ENCODE measurements around the gene AIFM2.
"Not testable (repeated sequence)": the region's sequence is repeated elsewhere in the genome, so short reads cannot be mapped to it uniquely, and the experiment has no call there.

Gene AIFM2

GRCh38 chr10:70121281-70121949, 11.2 kb downstream of the AIFM2 start:
- DNase-seq: no peak

DNA sequence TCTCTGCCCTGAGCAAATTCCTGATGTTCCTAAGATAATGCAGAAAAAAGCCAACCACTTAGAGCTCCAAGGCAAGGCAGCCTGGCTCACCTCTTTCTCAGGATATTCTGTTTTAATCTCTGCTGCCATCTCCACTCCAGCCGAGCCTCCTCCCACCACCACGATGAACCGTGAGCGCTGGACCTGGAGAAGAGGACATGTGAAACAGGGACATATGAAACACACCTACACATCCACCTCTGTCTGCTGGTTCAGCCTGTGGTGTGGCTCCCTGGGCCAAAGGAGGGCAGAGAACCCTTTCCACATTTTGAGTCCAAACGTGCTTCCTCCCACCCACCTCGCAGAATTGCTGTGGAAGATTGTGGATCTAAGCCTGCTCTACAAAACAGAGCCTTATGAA, 12.2 kb downstream of the AIFM2 start:
- no peak for DNase-seq

GRCh38 chr10:70119623-70120022, 13.0 kb downstream of the AIFM2 start:
- no peak for DNase-seq

GRCh38 chr10:70119197-70119596, 13.4 kb downstream of the AIFM2 start:
- no peak for DNase-seq

DNA sequence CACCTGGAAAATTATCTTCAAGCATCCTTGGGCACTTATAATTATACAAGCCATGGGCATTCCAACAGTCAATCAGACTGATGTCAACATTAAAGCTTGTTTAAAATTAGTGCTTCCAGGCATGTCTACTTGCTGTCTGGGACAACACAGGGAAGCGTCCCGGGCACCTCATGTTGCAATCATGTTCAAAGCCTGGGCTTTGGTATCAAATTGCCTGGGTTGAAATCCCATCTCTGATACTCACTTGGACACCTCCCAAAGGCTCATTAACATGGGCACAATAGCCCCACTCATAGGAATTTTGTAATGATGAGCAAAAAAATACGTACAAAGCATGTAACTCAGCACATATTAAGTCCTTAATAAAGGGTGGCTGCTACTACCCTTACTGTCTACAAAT, 14.4 kb downstream of the AIFM2 start:
- no peak for DNase-seq

- no peak for DNase-seq
Measured at GRCh38 chr10:70117646-70118045, 15.0 kb downstream of the AIFM2 start.

DNA sequence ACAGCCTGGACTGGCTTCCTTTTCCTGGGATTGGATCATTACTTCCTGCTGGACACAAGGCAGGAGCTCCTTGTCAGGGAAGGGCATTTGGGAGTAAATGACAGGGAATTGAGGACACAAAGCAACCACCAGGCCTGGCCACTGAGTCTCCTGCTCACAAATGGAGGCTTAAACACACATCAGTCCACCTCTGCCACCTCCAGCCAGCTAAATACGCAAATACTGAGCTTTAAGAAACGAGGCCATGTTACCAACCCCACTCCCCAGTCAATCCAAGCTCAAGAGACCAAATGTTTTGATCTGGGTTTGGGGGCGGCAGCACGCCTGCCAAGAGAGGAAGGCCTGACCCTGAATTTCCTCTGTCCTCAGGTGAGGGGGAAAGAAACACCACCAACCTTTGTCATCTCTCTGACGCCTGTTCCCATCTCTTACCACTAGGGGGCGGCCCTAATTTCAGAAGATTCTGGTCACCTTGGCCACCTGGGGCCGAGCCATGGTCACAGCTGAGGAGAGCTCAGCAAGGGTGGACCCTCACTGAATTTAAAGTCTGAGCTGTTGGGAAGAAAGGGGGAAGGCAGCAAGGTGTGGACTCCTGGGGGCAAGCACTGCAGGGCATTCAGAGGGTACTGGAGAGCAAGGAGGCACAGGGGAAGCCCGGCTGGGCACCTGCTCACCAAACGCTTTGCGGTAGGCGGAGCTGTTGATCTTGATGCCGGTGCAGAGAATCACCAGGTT, 16.5 kb downstream of the AIFM2 start:
- DNase-seq: peak; percentile 56

DNA sequence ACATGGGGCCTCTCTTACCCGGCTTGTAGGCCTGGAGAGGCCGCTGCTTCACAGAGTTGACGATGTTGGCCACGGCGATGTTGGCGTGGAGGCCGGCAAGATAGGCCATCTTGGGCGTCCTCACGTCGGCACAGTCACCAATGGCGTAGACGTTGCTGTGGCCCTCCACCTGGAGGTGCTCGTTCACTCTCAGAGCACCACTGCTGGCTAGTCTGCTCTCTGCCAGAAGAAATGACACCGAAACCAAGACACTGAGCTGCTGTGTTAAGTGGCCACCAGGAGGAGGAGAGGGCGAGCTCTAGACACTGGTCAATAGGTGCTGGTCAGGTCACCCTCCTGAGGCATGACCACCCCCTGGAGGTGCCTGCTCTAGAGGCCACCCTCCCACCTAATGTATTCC, 17.7 kb downstream of the AIFM2 start:
- no peak for DNase-seq

DNA sequence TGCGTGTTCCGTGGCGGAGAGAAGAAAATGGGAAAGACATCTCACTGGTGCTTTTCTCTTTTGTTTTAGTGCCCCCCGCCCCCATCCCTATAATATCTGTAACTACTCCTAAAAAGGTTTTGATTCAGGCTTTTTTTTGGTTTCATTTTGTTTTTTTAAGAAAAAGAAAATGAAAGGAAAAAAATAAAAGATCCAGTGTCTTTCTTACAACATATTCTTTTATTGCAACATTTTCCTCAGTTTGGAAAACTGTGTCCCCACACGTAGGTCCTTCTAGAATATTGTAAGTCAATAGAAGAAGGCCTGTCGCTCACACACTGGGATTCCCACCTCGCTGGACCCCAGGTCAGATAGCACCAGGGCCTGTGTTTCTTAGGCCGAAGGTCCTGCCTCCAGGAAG, 20.6 kb downstream of the AIFM2 start:
- peak; percentile 72 for DNase-seq

GRCh38 chr10:70111496-70111895, 21.1 kb downstream of the AIFM2 start:
- DNase-seq: no peak

GRCh38 chr10:70109064-70109729, 23.4 kb downstream of the AIFM2 start:
- no peak for DNase-seq

GRCh38 chr10:70106958-70107791, 25.4 kb downstream of the AIFM2 start:
- no peak for DNase-seq

DNA sequence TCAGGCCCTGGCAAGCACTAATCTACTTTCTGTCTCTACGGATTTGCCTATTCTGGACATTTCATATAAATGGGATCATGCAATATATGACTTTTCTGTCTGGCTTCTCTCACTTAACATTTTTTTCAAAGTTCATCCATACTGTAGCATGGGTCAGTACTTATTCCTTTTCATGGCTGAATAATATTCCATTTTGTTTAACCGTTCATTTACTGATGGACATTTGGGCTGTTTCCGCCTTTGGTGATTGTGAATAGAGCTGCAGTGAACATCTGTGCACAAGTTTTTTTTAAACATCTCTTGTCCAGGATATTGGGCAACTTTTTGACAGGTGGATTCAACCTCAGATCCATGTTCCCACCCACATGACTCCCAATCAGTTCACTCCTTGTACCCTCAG, 31.0 kb downstream of the AIFM2 start:
- DNase-seq: no peak

DNA sequence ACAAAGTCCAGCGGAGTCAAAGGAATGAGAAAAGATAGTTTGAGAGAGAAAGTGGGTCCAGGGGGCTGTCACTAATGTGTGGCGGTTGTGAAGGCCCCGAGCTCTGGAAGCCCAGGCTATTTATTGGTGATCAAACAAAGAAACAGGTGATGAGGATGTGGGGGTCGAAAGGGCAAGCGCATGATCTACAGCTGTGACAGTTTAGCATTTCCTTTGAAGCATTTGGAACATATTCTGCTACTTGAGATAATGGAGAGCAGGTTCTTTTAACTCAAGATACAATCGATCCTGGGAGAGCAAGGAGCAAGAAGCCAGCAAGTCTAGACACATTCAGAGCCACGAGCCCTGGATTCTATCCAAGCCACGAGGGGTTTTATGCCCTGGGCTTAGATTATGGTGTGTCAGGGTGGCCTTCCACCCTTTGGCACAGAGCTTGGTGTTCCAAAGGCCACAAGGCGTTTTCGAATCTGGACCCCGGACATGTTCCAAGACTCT, 31.5 kb downstream of the AIFM2 start:
- not testable (repeated sequence) for DNase-seq

DNA sequence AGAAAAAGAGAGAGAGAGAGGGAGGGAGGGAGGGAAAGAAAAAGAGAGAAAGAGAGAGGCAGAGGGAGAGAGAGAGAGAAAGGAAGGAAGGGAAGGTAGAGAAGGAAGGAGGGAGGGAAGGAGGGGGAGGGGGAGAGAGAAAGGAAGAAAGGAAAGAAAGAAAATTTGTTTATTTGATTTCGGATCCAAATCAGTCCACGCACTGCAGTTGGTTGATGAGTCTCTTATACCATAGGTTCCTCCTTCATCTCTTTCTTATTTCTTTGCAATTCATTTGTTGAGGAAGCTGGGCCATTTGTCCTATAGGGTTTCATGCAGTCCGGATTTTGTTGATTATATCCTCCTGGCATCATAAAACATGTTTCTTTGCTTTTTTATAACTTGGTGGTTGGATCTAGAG, 34.4 kb downstream of the AIFM2 start:
- DNase-seq: no peak

- no peak for DNase-seq
Measured at GRCh38 chr10:70097459-70097858, 35.2 kb downstream of the AIFM2 start.

DNA sequence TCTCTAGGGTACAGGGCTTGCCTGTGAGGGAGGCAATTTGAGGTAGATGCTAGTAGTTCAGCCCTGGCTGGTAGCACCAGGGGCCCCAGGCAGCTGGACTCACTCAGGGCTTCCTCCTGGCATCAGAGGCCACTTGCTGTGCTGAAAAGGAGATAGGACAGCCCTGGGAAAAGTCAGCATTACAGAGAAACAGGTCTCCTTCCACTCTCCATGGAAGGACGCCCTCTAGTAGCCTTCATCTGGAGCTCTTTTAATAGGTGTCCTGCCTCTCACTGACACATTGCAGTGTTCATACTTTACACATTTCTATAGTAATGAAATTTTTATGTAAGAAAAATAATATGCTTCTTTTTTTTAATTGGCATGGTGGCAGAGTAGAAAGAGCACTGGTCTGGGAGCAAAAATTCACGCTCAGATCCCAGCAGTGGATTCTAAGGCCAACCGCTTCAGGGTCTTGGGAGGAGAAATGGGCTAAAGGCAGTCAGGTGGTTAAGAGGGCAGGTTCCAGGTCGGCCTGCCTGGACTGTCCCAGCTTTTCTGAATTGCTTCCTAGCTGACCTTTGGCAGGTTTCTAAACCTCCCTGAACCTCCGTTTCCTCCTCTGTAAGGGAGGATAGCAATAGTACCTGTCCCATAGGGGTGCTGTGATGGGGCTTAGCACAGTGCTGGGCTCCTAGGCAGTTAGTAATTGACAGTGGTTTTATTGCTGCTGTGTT, 35.8 kb downstream of the AIFM2 start:
- no peak for DNase-seq

DNA sequence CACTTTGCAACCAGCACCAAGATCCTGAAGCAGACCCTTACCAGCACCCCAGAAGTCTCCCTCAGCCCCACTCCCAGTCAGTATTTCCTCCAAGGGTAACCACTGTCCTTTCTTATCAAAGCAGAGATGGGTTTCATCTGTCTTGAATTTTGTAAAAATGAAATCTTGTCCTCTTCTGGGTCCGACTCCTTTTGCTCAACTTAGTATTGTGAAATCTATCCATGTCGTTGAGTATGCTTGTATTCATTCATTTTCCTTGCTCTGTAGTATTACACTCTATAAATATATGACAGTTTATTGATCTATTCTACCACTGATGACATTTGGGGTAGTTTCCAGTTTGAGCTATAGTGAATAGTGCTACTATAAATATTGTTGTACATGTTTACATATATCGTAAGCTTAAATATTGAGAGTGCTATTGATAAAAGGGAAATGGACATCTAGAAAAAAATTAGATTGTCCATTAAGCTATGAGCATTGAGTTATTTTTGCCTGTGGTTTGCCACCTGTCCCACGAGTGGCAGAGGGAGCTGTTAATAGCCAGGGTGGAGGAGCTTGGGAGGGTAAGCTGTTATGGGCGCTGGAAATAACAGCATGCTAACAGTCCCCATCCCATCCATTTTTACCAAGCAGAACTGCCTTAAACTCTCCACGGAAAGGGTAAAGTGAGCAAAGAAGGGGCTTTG, 36.5 kb downstream of the AIFM2 start:
- DNase-seq: no peak

DNA sequence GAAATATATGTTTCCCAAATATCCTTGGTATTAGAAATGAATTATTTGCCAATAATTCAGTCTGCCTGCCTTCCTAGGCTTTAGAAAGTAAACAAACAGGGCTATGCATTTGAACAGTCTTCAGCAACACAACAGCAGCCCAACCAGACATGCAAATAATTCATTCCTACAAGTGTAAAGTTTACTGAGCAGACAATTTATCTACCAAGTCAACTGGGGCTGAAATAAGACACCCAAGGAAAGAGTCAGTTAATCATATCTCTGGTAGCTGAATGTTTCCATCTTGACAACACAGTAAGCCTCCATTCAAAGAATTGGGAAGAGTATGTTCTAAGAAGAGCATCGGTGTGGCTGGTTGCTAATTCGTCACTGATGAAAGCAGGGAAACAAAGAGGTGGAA, 38.4 kb downstream of the AIFM2 start:
- DNase-seq: no peak

GRCh38 chr10:70093335-70093944, 39.2 kb downstream of the AIFM2 start:
- DNase-seq: no peak

GRCh38 chr10:70092389-70092718, 40.3 kb downstream of the AIFM2 start:
- DNase-seq: no peak
